ENCODE results near the gene IL7R.

DNA sequence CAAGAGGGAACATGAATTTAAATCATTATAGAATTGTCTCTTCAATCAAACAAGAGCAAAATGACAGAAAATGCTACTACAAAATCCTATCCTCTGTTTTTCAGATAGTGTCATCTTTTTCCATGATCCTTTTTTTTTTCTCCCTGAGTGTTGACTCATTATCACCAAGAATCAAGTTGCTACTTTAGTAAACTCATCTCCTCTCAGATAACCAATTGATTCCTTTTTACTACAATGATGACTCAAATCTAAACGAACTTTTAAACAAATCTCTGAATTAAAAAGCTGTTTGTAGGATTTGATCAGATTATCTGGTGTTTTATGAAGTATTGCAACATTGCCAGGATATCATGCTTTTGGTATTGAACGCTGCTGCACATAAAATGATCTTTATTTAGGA is 23.9 kb upstream of the IL7R start:
- TF ChIP-seq CTCF (IDR thresholded peaks at IDR 0.05 in 2 of 3, conservative IDR thresholded peaks at IDR 0.05 in 1 of 3; ENCODE audit: borderline replicate concordance in 1 of 3, insufficient read depth in 1 of 3, low read depth in 2 of 3, low read length in 2 of 3) (no peak), ZNF274 (IDR thresholded peaks at IDR 0.05; ENCODE audit: low read depth, low read length) (no peak), POLR2A (IDR thresholded peaks at IDR 0.05; ENCODE audit: borderline replicate concordance, extremely low read depth, insufficient read depth, insufficient read length) (no peak), POLR2AphosphoS5 (IDR thresholded peaks at IDR 0.05; ENCODE audit: low read depth, low read length) (no peak)
- TF ChIP-seq, protein P1, sequence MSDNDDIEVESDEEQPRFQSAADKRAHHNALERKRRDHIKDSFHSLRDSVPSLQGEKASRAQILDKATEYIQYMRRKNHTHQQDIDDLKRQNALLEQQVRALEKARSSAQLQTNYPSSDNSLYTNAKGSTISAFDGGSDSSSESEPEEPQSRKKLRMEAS (IDR thresholded peaks at IDR 0.05), result no peak

Measured in HCT116 (cell line).